Mesenchymal stem cell (in vitro differentiated cells and primary cell): Measurements from ENCODE around the gene MYL12A.

Experiments
- DNase-seq: peaks from one replicate; pipeline ENCODE4 v3.0.0-alpha.2; 2013
- H2AFZ ChIP-seq: one replicate; pipeline ENCODE4 v1.6.1; 2013; ENCODE audit warnings: low read depth, mild to moderate bottlenecking, control low read depth, inconsistent platforms, low read length, moderate library complexity
- H2AK5ac ChIP-seq: 2 replicates; pipeline ENCODE4 v1.6.1; 2013; ENCODE audit warnings: low read length, moderate library complexity, mild to moderate bottlenecking, inconsistent platforms; ENCODE audit not compliant: severe bottlenecking
- H2BK120ac ChIP-seq: one replicate; pipeline ENCODE4 v1.6.1; 2013; ENCODE audit warnings: low read depth, mild to moderate bottlenecking, inconsistent platforms, low read length, moderate library complexity
- H2BK12ac ChIP-seq, 2 experiments: one replicate each; pipeline ENCODE4 v1.6.1; 2013; ENCODE audit warnings: inconsistent platforms in 2 of 2, low read length in 2 of 2, mild to moderate bottlenecking in 2 of 2, moderate library complexity in 2 of 2, control low read depth in 1 of 2
- H2BK15ac ChIP-seq: one replicate; pipeline ENCODE4 v1.6.1; 2013; ENCODE audit warnings: mild to moderate bottlenecking, low read depth, inconsistent platforms; ENCODE audit not compliant: poor library complexity, severe bottlenecking
- H2BK5ac ChIP-seq: 2 replicates; pipeline ENCODE4 v1.6.1; 2013; ENCODE audit warnings: low read depth, mild to moderate bottlenecking, low read length, control low read depth, inconsistent platforms; ENCODE audit not compliant: poor library complexity, severe bottlenecking
- H3K14ac ChIP-seq, 2 experiments: one replicate each; pipeline ENCODE4 v1.6.1; 2013; ENCODE audit warnings: inconsistent platforms in 2 of 2, low read length in 2 of 2, control low read depth in 1 of 2, mild to moderate bottlenecking in 1 of 2, moderate library complexity in 1 of 2
- H3K18ac ChIP-seq, 2 experiments: one replicate each; pipeline ENCODE4 v1.6.1; 2013; ENCODE audit warnings: inconsistent platforms in 2 of 2, low read length in 2 of 2, control low read depth in 1 of 2, low read depth in 1 of 2, mild to moderate bottlenecking in 1 of 2
- H3K23ac ChIP-seq, 2 experiments: one replicate each; pipeline ENCODE4 v1.6.1; 2013; ENCODE audit warnings: inconsistent platforms in 2 of 2, low read length in 2 of 2, mild to moderate bottlenecking in 2 of 2, moderate library complexity in 2 of 2, control low read depth in 1 of 2
- H3K27ac ChIP-seq: 2 replicates; pipeline ENCODE4 v1.5.1; 2013; ENCODE audit warnings: mild to moderate bottlenecking, moderate library complexity, low read length, control low read depth, inconsistent platforms; ENCODE audit not compliant: poor library complexity, severe bottlenecking
- H3K27me3 ChIP-seq, 2 experiments: 2 replicates each; pipeline versions ENCODE4 v1.6.1 to v1.7.0; 2013; ENCODE audit warnings: low read length in 2 of 2, mild to moderate bottlenecking in 2 of 2, moderate library complexity in 2 of 2, control low read depth in 1 of 2, inconsistent platforms in 1 of 2; ENCODE audit not compliant: control insufficient read depth in 1 of 2, insufficient read depth in 1 of 2
- H3K36me3 ChIP-seq, 2 experiments: 2 replicates each; pipeline versions ENCODE4 v1.6.1 to v1.7.0; 2013; ENCODE audit warnings: low read length in 2 of 2, control low read depth in 1 of 2, inconsistent platforms in 1 of 2, low read depth in 1 of 2, mild to moderate bottlenecking in 1 of 2; ENCODE audit not compliant: insufficient read depth in 2 of 2, control insufficient read depth in 1 of 2
- H3K4ac ChIP-seq, 2 experiments: one replicate each; pipeline ENCODE4 v1.6.1; 2013; ENCODE audit warnings: inconsistent platforms in 2 of 2, low read length in 2 of 2, mild to moderate bottlenecking in 2 of 2, moderate library complexity in 2 of 2, control low read depth in 1 of 2, low read depth in 1 of 2
- H3K4me1 ChIP-seq: 2 replicates; pipeline ENCODE4 v1.6.1; 2013; ENCODE audit warnings: low read depth, low read length, control low read depth; ENCODE audit not compliant: control insufficient read depth, insufficient read depth
- H3K4me2 ChIP-seq: 2 replicates; pipeline ENCODE4 v1.6.1; 2013; ENCODE audit warnings: low read length, mild to moderate bottlenecking, inconsistent platforms; ENCODE audit not compliant: poor library complexity, severe bottlenecking
- H3K4me3 ChIP-seq, 2 experiments: 2 replicates each; pipeline versions ENCODE4 v1.5.1 to v1.7.0; 2013; ENCODE audit warnings: low read length in 2 of 2, mild to moderate bottlenecking in 2 of 2, control low read depth in 1 of 2, low read depth in 1 of 2; ENCODE audit not compliant: insufficient read depth in 1 of 2
- H3K79me1 ChIP-seq: replicated peaks from 2 replicates; pipeline ENCODE4 v1.6.1; 2013; ENCODE audit warnings: mild to moderate bottlenecking, control low read depth, low read length, inconsistent platforms; ENCODE audit not compliant: poor library complexity, severe bottlenecking
- H3K9ac ChIP-seq: 2 replicates; pipeline ENCODE4 v1.7.0; 2013; ENCODE audit warnings: mild to moderate bottlenecking, low read length, moderate library complexity
- H3K9me3 ChIP-seq: 2 replicates; pipeline ENCODE4 v1.7.0; 2013; ENCODE audit warnings: mild to moderate bottlenecking, low read length; ENCODE audit not compliant: control insufficient read depth
- H4K8ac ChIP-seq: one replicate; pipeline ENCODE4 v1.6.1; 2013; ENCODE audit warnings: inconsistent platforms, mild to moderate bottlenecking, low read length, moderate library complexity
- H4K91ac ChIP-seq: one replicate; pipeline ENCODE4 v1.6.1; 2013; ENCODE audit warnings: mild to moderate bottlenecking, low read length, inconsistent platforms
- WGBS: methylation state at CpG from one replicate; pipeline ENCODE4 v1.1.7; 2013; ENCODE audit warnings: mixed read lengths; 5-methylcytosine and 5-hydroxymethylcytosine counted together

The MYL12A gene

GRCh38 chr18:3262234-3263131 lies 14.9 kb downstream of the MYL12A start:
- Histone ChIP-seq H4K8ac (peak overlapping the region; percentile 92), H3K79me1 (peaks cover 5% of the 10 kb centered on the region), H2BK15ac (peak overlapping the region; percentile 20), H3K27me3 (no peaks in the 10 kb centered on the region), H3K4me2 (peak overlapping the region; percentile 57), H3K9me3 (no peaks in the 10 kb centered on the region), H3K14ac (peak overlapping the region; percentile 61 to 87), H3K4me1 (peaks cover 9% of the 10 kb centered on the region), H3K23ac (peak overlapping the region in 1 of 2 experiments; percentile 77), H3K9ac (peak overlapping the region; percentile 98), H3K27ac (peak overlapping the region; percentile 71), H3K18ac (peak overlapping the region; percentile 90 to 99), H2AFZ (peak overlapping the region; percentile 60), H2BK5ac (peak overlapping the region; percentile 90), H2BK120ac (peak overlapping the region; percentile 97), H2BK12ac (peak overlapping the region in 1 of 2 experiments; percentile 69), H3K4ac (peak overlapping the region; percentile 65 to 98), H3K4me3 (peak overlapping the region; percentile 92 to 99), H4K91ac (peak overlapping the region; percentile 99), H2AK5ac (peak overlapping the region; percentile 17), H3K36me3 (peaks cover 10 to 23% of the 10 kb centered on the region in 2 experiments)
- DNase-seq, result peak; percentile 41
- WGBS, result under 1% methylated on average over 47 of the region's 69 CpGs

GRCh38 chr18:3263132-3263700 lies 15.6 kb downstream of the MYL12A start:
- Histone ChIP-seq H3K27ac (peak overlapping the region; percentile 31), H3K4me2 (peak overlapping the region; percentile 79), H3K18ac (no peak overlapping the region), H3K23ac (no peak overlapping the region), H4K91ac (no peak overlapping the region), H3K4me3 (peak overlapping the region; percentile 92 to 99), H2BK120ac (no peak overlapping the region), H3K4me1 (peaks cover 9% of the 10 kb centered on the region), H4K8ac (no peak overlapping the region), H3K79me1 (peaks cover 5% of the 10 kb centered on the region), H2BK15ac (no peak overlapping the region), H3K9ac (peak overlapping the region; percentile 98), H2AFZ (no peak overlapping the region), H3K9me3 (no peaks in the 10 kb centered on the region), H2AK5ac (no peak overlapping the region), H3K27me3 (no peaks in the 10 kb centered on the region), H3K36me3 (peaks cover 6 to 15% of the 10 kb centered on the region in 2 experiments), H3K4ac (no peak overlapping the region), H3K14ac (no peak overlapping the region), H2BK12ac (no peak overlapping the region), H2BK5ac (no peak overlapping the region)
- peak; percentile 17 for DNase-seq
- 38% methylated on average over 8 of the region's 8 CpGs for WGBS

GRCh38 chr18:3264362-3264761 lies 16.8 kb downstream of the MYL12A start:
- Histone ChIP-seq H4K8ac (no peak overlapping the region), H3K27ac (no peak overlapping the region), H3K18ac (no peak overlapping the region), H3K9ac (no peak overlapping the region), H2BK15ac (no peak overlapping the region), H4K91ac (no peak overlapping the region), H3K23ac (peak overlapping the region in 1 of 2 experiments; percentile 24), H3K4me3 (peak overlapping the region in 1 of 2 experiments; percentile 99), H3K4me2 (no peak overlapping the region), H3K27me3 (no peaks in the 10 kb centered on the region), H3K79me1 (peaks cover 3% of the 10 kb centered on the region), H2AK5ac (no peak overlapping the region), H2BK12ac (no peak overlapping the region), H3K9me3 (no peaks in the 10 kb centered on the region), H2BK5ac (no peak overlapping the region), H3K14ac (no peak overlapping the region), H3K4me1 (peaks cover 9% of the 10 kb centered on the region), H3K4ac (no peak overlapping the region), H2AFZ (no peak overlapping the region), H2BK120ac (no peak overlapping the region), H3K36me3 (peaks cover 4 to 5% of the 10 kb centered on the region in 2 experiments)
- DNase-seq, result peak; percentile 34
- 63% methylated on average over 2 of the region's 2 CpGs for WGBS

- Histone ChIP-seq H3K18ac (no peak overlapping the region), H2BK12ac (no peak overlapping the region), H3K27me3 (no peaks in the 10 kb centered on the region), H4K91ac (no peak overlapping the region), H2AK5ac (no peak overlapping the region), H3K14ac (no peak overlapping the region), H2BK5ac (no peak overlapping the region), H2AFZ (no peak overlapping the region), H2BK120ac (no peak overlapping the region), H3K9me3 (no peaks in the 10 kb centered on the region), H3K9ac (no peak overlapping the region), H3K23ac (no peak overlapping the region), H3K4me3 (no peak overlapping the region), H3K79me1 (no peaks in the 10 kb centered on the region), H4K8ac (no peak overlapping the region), H3K4me1 (peaks cover 7% of the 10 kb centered on the region), H3K4me2 (peak overlapping the region; percentile 11), H3K36me3 (no peaks in the 10 kb centered on the region), H3K4ac (no peak overlapping the region), H2BK15ac (no peak overlapping the region), H3K27ac (no peak overlapping the region)
- peak; percentile 69 for DNase-seq
- 68% methylated on average over 3 of the region's 3 CpGs for WGBS
These were observed 18.0 kb downstream of the MYL12A start for GRCh38 chr18:3265564-3266033.
